Panc1 (cell line): Measurements from ENCODE around the gene SORT1. TPM values are rescaled to one million over a fixed set of nuclear protein-coding genes. Genes with fewer than 3 reads are reported as not detected.

ENCODE experiments used
- ATAC-seq: fragments of 200-7000 bp; cut with Tn5 transposase; 2 replicates; pipeline ENCODE4 v1.9.1; 2020; ENCODE audit warnings: mild to moderate bottlenecking, moderate library complexity
- BruUV-seq: library from RNA; stranded (reverse); fragments of 400-500 nt; replicated peaks from 2 replicates; lab custom pipeline; 2021; lab: Mats Ljungman, UMichigan
- CTCF ChIA-PET: fragments of 300-600 bp; sonication (Branson Sonifier 250); formaldehyde crosslinking; loops from one replicate; lab custom pipeline; 2022; ENCODE audit warnings: antibody characterized with exemption; lab: Charles Lee
- POLR2A ChIA-PET: fragments of 300-600 bp; sonication (Branson Sonifier 250); formaldehyde crosslinking; loops from one replicate; lab custom pipeline; 2022; ENCODE audit warnings: antibody characterized with exemption; lab: Charles Lee
- DNase-seq: peaks from one replicate; pipeline ENCODE4 v3.0.0-alpha.2; 2010; ENCODE audit warnings: low read depth, low spot score
- H3K27ac ChIP-seq: 2 replicates; pipeline ENCODE4 v1.5.1; 2011; ENCODE audit warnings: mild to moderate bottlenecking, low read length, inconsistent platforms
- H3K27me3 ChIP-seq: fragments of 200-500 bp; sonication (Bioruptor generic); 2 replicates; pipeline ENCODE4 v1.6.0; 2014; ENCODE audit warnings: low read length, inconsistent platforms; ENCODE audit not compliant: control insufficient read depth, insufficient read depth
- H3K36me3 ChIP-seq: fragments of 200-500 bp; sonication (Bioruptor generic); 2 replicates; pipeline ENCODE4 v1.5.1; 2014; ENCODE audit warnings: inconsistent platforms, mild to moderate bottlenecking, low read length, moderate library complexity; ENCODE audit not compliant: control insufficient read depth, insufficient read depth
- H3K4me1 ChIP-seq: 2 replicates; pipeline ENCODE4 v1.5.1; 2011; ENCODE audit warnings: inconsistent platforms, mild to moderate bottlenecking, low read length, moderate library complexity; ENCODE audit not compliant: control insufficient read depth, insufficient read depth
- H3K4me3 ChIP-seq, 2 experiments: 2 replicates each; pipeline ENCODE4 v1.5.1; 2011 to 2012; ENCODE audit warnings: low read depth in 2 of 2, low read length in 2 of 2, mild to moderate bottlenecking in 2 of 2, inconsistent platforms in 1 of 2, moderate library complexity in 1 of 2
- H3K9me3 ChIP-seq: fragments of 200-500 bp; sonication (Bioruptor generic); 2 replicates; pipeline ENCODE4 v1.5.1; 2014; ENCODE audit warnings: low read depth, mild to moderate bottlenecking, inconsistent platforms, low read length, moderate library complexity; ENCODE audit not compliant: control insufficient read depth, insufficient read depth
- CTCF ChIP-seq: fragments of 450-650 bp; IDR thresholded peaks from 2 replicates; pipeline ENCODE4 v1.5.1; 2017; ENCODE audit warnings: mild to moderate bottlenecking
- POLR2AphosphoS5 ChIP-seq: IDR thresholded peaks from 2 replicates; pipeline ENCODE4 v1.6.1; 2012; ENCODE audit warnings: mild to moderate bottlenecking, low read depth, low read length, moderate library complexity
- REST ChIP-seq, 2 experiments: IDR thresholded peaks; 2 replicates each; pipeline ENCODE4 v1.6.1; 2011 to 2012; ENCODE audit warnings: low read depth in 2 of 2, control low read depth in 1 of 2, low read length in 1 of 2, mild to moderate bottlenecking in 1 of 2, moderate library complexity in 1 of 2; ENCODE audit not compliant: insufficient read depth in 1 of 2
- SIN3A ChIP-seq: IDR thresholded peaks from 2 replicates; pipeline ENCODE4 v1.6.1; 2012; ENCODE audit warnings: low read depth, mild to moderate bottlenecking, low read length, moderate library complexity, borderline replicate concordance; ENCODE audit not compliant: insufficient read depth
- TCF7L2 ChIP-seq: IDR thresholded peaks from 2 replicates; pipeline ENCODE4 v1.6.1; 2011; ENCODE audit warnings: mild to moderate bottlenecking, low read depth, low read length, inconsistent platforms
- in situ Hi-C: cut with HindIII; loops from 2 replicates; pipeline ENCODE4 v1.10.0; 2016; ENCODE audit warnings: low sequenced_read_pairs, low pct_unique_long_range_greater_than_20kb
- intact Hi-C: fragments of 100-400 bp; cut with micrococcal nuclease; formaldehyde crosslinking; loops from one replicate; pipeline ENCODE4 v1.10.0; 2022; ENCODE audit not compliant: unreplicated experiment
- total RNA-seq: library from RNA; stranded (reverse); gene quantifications from one replicate; pipeline ENCODE4 v1.2.1, GENCODE V29; 2021; ENCODE audit not compliant: unreplicated experiment

The SORT1 gene
- total RNA-seq, 1 experiment from 2014 or later, result 25.1 TPM

GRCh38 chr1:109299558-109300343 lies 98.0 kb downstream of the SORT1 start:
- TF ChIP-seq SIN3A (no peak), TCF7L2 (no peak), REST (IDR thresholded peaks at IDR 0.05; ENCODE audit: insufficient read depth in 1 of 2, low read depth in 2 of 2, low read length in 1 of 2) (no peak), CTCF (no peak), POLR2AphosphoS5 (no peak)
- intact Hi-C loops (no loop called here), in situ Hi-C loops (no loop called here)
- H3K4me1 ChIP-seq, result no peaks in the 10 kb centered on the region
- H3K27ac ChIP-seq, result no peak overlapping the region
- POLR2A ChIA-PET, result interaction anchor here (0.5 kb wide), 1 partner anchor 14 kb away, joined by 5 read pairs; no protein-coding TSS in a partner anchor
- H3K36me3 ChIP-seq, result no peaks in the 10 kb centered on the region
- H3K9me3 ChIP-seq, result no peaks in the 10 kb centered on the region
- no peak overlapping the region for H3K4me3 ChIP-seq
- H3K27me3 ChIP-seq, result no peaks in the 10 kb centered on the region
- BruUV-seq, result no TSS peak
- DNase-seq, result no peak
- ATAC-seq, result no peak
- CTCF ChIA-PET, result no interaction called here

- TF ChIP-seq TCF7L2, result no peak
- no peak for TF ChIP-seq CTCF
- TF ChIP-seq REST (IDR thresholded peaks at IDR 0.05; ENCODE audit: insufficient read depth in 1 of 2, low read depth in 2 of 2, low read length in 1 of 2), result no peak
- TF ChIP-seq POLR2AphosphoS5, result no peak
- TF ChIP-seq SIN3A, result no peak
- intact Hi-C loops (no loop called here), in situ Hi-C loops (no loop called here)
- ATAC-seq (no peak), DNase-seq (no peak)
- Histone ChIP-seq H3K36me3 (no peaks in the 10 kb centered on the region), H3K9me3 (no peaks in the 10 kb centered on the region), H3K27me3 (no peaks in the 10 kb centered on the region), H3K4me1 (no peaks in the 10 kb centered on the region), H3K4me3 (no peak overlapping the region), H3K27ac (no peak overlapping the region)
- POLR2A ChIA-PET, result no interaction called here
- no TSS peak for BruUV-seq
- CTCF ChIA-PET, result no interaction called here
Measured at GRCh38 chr1:109298666-109299557, 98.8 kb downstream of the SORT1 start.
